GF-D8 (cell line): ENCODE measurements around the gene SOX15.
A peak's percentile ranks its signal among the peaks of the same experiment; 100 is the strongest.

Experiments
- DNase-seq: peaks from one replicate; lab custom pipeline; 2025; lab: John Stamatoyannopoulos, UW

SOX15 gene

DNA sequence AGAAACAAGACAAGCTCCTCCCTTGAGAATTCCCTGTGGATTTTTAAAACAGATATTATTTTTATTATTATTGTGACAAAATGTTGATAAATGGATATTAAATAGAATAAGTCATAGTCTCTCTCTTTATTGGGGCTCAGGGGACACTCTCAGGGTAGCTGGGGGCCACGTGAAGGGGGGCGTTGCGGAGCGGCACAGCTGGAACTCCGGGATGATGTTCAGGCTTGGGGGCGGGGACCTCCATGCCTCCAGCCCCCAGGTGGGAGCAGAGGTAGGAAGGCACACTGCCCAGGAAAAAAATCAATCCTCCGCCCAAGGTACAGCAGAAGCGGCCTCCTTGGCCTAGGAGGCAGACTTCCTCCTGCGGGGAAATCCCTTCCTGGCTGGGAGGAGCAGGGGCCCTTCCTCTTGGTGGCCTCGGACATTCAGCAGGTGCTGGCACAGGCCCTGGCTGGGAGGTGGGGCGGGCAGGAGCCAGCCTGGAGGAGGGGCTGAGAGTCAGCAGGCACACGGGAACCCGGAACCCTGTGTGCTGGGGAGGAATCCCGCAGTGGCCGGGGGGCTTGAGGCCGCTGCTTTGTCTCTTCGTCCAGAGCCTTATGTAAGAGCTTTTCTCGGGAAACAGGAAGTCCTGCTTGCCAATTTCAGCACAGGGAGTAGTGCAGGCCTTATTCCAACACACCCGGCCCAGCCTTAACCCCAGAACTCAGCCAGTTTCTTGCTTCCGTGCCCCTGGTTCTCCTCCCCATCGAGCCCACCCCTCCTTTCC is 31.9 kb downstream of the SOX15 start:
- peak; percentile 82 for DNase-seq

DNA sequence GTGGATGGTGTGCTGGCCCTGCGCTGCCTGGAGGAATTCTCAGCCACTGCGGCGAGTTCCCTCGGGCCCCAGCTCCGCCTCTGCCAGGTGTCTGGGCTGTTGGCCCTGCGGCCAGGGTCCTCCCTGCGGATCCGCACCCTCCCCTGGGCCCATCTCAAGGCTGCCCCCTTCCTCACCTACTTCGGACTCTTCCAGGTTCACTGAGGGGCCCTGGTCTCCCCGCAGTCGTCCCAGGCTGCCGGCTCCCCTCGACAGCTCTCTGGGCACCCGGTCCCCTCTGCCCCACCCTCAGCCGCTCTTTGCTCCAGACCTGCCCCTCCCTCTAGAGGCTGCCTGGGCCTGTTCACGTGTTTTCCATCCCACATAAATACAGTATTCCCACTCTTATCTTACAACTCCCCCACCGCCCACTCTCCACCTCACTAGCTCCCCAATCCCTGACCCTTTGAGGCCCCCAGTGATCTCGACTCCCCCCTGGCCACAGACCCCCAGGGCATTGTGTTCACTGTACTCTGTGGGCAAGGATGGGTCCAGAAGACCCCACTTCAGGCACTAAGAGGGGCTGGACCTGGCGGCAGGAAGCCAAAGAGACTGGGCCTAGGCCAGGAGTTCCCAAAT is 32.6 kb downstream of the SOX15 start:
- DNase-seq: no peak

DNA sequence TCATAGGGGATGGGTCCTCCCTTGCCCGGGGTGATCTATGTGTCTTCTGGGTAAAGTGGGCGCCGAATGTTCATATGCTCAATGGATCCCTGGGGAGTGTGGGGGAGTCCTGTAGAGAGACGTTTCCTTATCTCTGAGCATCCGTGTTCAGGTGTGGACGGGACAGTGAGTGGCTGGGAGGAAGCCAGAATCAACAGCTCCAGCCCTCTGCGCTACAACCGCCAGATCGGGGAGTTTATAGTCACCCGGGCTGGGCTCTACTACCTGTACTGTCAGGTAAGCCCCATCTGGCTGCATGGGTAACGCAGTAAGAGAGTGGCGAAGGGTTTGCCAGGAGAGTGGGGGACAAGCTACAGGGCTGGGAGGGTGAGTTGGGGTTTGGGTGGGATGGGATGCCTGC is 33.3 kb downstream of the SOX15 start:
- DNase-seq: no peak

DNA sequence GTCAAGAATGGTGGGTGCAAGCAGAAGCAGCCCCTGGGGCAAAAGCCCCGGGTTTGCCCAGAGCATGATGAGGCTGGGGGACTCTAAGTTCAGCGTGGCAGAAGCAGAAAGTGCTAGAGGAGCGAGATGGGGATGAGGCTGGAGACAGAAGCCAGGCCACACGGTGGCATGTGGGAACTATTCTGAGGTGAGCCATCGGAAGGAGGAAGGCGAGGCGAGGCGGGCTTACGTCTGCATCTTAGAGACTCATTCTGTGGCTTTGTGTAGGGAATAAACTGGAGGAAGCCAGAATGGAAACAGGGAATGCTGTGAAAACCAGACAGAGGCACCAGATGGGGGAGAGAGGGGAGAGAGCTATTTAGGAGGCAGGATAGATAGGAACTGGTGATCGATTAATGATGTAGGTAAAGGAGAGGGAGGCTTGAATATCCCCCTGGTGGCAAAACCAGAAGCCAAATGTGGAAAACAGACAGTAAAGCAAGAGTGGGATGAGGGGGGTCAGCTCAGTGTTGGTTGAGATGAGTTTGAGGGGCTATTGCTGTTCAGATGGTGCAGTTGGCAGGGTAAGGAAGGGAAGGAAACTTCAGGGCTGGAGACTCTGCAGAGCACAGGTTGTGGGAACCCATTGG is 34.5 kb downstream of the SOX15 start:
- DNase-seq: no peak

DNA sequence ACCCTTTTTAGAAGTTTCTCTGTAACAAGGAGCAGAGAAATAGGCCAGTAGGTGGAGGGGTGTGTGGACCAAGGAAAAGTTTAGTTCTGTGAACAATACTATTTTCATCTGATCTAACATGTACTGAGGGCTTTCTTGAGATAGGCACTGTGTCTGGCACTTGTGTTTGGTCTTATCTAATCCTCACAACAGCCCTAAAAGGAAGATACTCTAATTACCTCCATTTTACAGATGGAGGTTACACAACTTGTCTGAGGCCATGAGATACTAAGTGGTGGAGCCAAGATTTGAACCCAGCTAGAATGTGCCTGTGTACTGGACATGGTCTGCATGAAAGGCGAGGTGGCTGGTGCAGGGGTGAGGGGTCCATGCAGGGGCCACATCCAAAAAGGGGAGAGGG is 36.5 kb downstream of the SOX15 start:
- DNase-seq: no peak

DNA sequence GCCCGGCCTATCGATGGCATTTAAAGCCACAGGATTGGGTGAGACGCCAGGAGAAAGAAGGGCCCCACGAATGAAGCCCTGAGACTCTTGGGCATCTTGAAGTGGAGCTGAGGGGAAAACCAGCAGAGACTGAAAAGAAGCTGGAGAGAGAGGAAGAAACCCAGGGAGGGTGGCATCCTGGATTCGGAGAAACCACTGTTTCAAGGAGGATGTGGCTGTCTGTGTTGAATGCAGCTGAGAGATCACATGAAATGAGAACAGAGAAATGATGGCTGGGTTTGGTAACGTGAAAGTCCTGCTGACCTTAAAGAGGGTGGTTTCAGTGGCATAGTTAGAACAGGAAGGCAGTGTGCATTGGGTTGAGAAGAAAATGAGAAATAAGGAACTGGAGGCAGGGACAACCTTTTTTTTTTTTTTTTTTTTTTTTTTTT is 37.3 kb downstream of the SOX15 start:
- peak; percentile 66 for DNase-seq

DNA sequence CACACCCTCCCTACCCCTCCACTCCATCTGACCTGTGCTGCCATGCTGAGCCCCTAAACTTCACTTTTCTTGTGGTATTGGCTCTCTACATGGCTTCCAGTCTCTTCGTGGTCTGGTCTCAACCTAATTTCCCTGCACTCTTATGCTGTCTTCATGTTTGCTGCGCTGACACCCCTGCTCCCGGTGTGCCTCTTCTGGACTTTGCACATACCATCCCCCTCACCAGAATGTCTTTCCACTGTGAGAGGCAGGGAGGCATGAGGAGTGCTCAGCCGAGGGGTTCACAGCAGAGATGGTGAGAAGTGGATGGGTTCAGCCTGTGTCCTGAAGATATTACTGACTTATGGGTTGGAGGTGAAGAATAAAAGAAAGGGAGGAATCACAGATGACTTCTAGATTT is 38.5 kb downstream of the SOX15 start:
- DNase-seq: no peak

DNA sequence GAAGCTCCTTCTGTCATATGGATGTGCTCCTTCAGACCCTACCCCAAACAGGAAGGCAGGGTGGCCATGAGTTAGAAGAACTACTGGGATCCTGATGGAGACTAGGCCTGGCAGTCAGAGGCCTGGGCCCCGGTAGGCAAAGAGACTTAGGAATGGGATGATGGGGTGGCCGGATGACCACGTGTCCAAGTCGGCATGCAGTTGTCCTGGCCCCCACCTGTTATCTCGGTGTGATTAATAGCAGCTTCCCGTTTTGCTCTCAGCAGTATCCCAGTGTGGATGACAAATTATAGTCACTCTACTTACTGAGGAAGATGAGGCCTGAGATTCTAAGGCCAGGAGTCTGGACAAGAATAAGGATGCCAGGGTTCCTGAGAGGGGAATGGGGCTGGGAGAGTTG is 39.5 kb downstream of the SOX15 start:
- no peak for DNase-seq

DNA sequence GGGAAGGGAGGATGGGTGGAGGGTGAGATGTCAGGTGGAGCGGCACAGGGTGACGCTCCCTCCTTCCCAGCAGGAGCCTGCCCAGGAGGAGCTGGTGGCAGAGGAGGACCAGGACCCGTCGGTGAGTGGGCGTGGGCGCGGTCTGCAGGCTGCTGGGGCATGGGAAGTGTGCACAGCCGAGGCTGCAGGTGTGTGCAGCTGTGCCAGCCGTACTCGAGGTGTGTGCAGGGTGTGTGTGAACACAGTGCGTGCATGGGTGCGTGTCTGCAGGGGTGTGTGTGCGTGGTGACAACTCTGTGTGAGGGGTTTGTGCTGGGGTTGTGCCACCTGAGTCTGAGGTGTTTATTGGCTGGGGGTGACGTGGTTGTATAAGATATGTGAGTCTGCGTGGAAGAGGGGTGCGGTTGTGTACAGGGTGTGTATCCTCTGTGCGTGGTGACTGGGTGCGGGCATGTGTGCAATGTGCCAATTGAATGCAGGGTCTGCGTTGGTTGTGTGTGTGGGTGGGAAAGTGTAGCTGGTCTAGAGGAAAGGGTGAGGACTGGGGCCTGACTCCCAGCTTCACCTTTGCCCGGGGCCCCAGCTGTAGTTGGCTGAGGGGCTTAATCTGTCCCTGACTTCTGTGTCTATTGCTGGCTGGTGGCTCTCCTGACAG is 40.4 kb downstream of the SOX15 start:
- no peak for DNase-seq

DNA sequence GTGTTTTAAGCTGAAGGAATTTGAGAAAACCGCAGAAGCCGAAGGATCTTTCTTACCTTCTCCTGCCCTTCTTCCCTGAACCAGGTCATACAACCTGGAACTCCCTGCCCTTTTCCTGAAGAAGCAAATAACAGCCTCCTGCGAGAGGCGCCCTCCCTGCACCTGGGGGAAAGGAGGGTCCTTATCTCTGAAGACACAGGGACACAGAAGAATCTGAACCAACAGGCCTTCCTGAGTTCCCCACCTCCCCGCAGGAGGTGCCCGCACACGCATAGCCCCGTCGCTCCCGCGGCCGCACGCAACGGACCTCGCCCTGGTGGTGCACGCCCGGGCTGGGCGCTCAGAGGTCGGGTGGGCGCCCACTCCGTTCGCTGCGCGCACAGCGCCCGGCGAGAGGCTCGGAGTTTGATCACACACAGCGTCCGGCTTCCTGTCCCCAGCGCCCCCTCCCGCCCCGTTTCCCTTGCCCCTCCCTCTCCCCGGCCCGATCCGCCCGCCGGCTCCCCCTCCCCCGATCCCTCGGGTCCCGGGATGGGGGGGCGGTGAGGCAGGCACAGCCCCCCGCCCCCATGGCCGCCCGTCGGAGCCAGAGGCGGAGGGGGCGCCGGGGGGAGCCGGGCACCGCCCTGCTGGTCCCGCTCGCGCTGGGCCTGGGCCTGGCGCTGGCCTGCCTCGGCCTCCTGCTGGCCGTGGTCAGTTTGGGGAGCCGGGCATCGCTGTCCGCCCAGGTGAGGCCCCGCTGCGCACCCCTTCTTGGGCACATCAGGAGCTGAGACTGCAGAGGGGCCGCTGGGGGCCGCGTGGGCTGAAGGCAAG is 41.1 kb downstream of the SOX15 start, which contains the start of gene TNFSF12:
TSS of gene TNFSF12 (plus strand) at position 474 of the 816 bp plus-strand sequence. CDS start at position 570, 96 bp downstream.
- DNase-seq: no peak

DNA sequence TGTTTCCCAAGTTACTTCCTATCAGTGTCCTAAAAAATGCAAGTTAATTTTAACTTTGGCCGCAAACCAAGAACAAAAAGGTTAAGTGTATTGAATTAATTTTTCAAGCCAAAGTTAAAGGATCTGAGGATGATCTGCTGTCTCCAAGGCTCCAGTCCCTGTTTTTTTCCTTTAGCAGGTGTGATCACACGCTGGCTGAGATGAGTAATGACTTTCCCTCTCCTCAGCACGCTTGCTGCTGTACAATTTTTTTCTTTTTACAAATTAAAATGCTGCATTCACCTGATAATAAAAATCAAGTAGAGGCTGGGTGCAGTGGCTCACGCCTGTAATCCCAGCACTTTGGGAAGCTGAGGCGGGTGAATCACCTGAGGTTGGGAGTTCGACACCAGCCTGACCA is 45.0 kb downstream of the SOX15 start:
- no peak for DNase-seq

DNA sequence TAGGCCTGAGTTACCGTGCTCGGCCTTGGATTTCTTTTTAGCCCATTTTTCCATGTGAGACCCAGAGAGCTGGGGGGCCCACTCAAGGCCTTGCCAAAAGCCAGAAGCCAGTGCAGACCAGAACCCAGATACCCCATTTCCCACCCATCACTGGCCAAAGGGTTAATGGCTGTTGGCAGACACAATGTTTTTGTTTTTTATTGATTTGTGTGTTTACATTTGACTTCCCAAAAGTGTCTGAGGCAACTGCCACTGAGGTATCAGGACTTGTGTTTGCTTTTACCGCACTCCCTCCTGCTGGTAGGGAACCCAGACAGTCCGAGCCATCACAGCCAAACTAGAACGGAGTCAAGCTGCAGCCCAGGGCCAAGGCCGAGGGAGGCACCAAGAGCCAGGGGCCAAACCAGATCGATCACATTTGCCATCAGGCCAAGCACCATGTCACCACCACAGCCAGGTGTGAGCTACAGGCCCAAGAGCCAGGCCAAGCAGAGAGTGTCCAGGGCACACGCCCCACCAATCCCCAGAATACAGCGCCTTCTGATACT is 48.7 kb downstream of the SOX15 start:
- DNase-seq: no peak

DNA sequence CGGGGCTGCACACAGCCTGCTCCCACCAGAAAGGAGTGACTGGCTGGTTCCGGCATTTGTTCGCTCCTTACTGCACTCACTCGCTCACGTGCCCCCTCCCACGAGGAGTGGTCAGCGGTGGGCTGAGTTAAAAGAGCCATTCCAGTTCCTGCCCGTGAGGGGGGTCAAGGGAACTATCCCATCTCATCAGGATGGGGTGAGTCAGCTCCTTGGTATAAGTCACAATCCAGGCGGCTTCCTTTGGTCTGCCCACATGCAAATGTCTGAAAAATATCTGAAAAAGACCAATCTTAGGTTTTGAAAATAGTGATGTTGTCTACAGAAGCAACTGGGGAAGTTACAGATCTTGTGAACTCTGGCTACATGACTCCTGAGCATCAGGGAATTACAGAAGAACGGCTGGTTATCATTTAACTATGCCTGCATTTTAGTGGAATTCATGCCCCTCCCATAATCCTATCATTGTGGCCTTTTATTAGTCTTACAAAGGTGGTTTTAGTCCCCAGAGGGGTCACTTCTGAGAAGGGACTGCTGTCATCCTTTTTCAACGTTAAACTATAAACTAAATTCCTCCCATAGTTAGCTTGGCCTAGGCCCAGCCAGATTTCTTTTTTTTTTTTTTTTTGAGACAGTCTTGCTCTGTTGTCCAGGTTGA is 50.9 kb downstream of the SOX15 start:
- no peak for DNase-seq
